RWPE1 (cell line): ENCODE measurements around the gene CNNM4.

Experiments used
- CTCF ChIA-PET: fragments of 350-600 bp; sonication (Branson Sonifier 250); formaldehyde crosslinking; extraction: SDS; loops from one replicate; lab custom pipeline; 2021; lab: Yijun Ruan, JAX
- POLR2A ChIA-PET: fragments of 400-600 bp; formaldehyde crosslinking; extraction: SDS; loops from one replicate; lab custom pipeline; 2020; ENCODE audit warnings: antibody characterized with exemption; ENCODE audit not compliant: low non-redundant PET; lab: Yijun Ruan, JAX
- DNase-seq: peaks from one replicate; pipeline ENCODE4 v3.0.0; 2012; ENCODE audit warnings: low spot score
- H3K27ac ChIP-seq: fragments of 450-650 bp; 2 replicates; pipeline ENCODE4 v1.5.1; 2017
- TF ChIP-seq, protein P1 (sequence below): fragments of 450-650 bp; conservative IDR thresholded peaks from 2 replicates; pipeline ENCODE4 v1.5.1; 2017; ENCODE audit warnings: low read depth, mild to moderate bottlenecking

Gene CNNM4

GRCh38 chr2:96775160-96775559 lies 14.5 kb downstream of the CNNM4 start:
- DNase-seq = no peak
- CTCF ChIA-PET = no interaction called here
- TF ChIP-seq, protein P1, sequence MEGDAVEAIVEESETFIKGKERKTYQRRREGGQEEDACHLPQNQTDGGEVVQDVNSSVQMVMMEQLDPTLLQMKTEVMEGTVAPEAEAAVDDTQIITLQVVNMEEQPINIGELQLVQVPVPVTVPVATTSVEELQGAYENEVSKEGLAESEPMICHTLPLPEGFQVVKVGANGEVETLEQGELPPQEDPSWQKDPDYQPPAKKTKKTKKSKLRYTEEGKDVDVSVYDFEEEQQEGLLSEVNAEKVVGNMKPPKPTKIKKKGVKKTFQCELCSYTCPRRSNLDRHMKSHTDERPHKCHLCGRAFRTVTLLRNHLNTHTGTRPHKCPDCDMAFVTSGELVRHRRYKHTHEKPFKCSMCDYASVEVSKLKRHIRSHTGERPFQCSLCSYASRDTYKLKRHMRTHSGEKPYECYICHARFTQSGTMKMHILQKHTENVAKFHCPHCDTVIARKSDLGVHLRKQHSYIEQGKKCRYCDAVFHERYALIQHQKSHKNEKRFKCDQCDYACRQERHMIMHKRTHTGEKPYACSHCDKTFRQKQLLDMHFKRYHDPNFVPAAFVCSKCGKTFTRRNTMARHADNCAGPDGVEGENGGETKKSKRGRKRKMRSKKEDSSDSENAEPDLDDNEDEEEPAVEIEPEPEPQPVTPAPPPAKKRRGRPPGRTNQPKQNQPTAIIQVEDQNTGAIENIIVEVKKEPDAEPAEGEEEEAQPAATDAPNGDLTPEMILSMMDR = no peak
- POLR2A ChIA-PET = no interaction called here
- H3K27ac ChIP-seq = no peak overlapping the region

DNA sequence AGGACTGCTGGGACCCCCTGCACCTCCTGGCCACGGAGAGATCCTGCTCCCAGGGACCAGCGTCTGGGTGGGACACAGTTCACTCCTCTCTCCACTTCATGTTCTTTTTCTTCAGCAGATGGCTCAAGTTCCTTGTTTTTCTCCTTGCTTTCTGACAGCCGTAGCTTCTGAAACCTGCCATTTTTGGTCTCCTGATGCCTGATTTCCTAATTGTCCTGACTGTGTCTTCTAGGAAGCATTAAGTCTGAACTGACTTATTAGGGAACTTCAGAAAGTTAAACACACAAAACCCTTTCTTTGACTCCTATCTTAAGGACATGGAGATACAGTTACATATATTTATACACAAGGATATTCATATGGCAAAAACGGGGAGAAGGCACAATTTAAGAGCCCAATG lies 22.7 kb downstream of the CNNM4 start:
- ChIA-PET POLR2A (no interaction called here), CTCF (no interaction called here)
- TF ChIP-seq, protein P1 = no peak
- no peak overlapping the region for H3K27ac ChIP-seq
- no peak for DNase-seq

DNA sequence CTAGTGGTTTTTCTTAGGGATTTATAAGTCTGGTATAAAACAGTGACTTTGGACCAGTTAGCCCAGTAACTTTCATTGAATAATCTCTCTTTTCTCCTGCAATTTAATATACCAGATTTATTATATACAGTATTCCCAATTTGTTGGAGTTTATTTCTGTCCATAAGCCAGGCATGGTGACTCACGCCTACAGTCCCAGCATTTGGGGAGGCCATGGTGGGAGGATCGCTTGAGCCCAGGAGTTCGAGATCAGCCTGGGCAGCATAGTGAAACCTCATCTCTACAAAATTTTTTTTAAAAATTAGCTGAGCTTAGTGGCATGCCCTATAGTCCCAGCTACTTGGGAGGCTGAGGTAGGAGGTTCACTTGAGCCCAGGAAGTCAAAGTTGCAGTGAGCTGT lies 26.7 kb downstream of the CNNM4 start:
- ChIA-PET POLR2A (no interaction called here), CTCF (no interaction called here)
- TF ChIP-seq, protein P1 = no peak
- no peak for DNase-seq
- H3K27ac ChIP-seq = peak overlapping the region; percentile 79

GRCh38 chr2:96788442-96789244 lies 27.9 kb downstream of the CNNM4 start:
- TF ChIP-seq, protein P1 = no peak
- ChIA-PET CTCF (interaction anchor here (0.6 to 1.2 kb wide), 4 partner anchors 12 to 440 kb away, joined by 3 to 4 read pairs (median 3); no protein-coding TSS in a partner anchor), POLR2A (interaction anchor here (0.5 kb wide), 1 partner anchor 454 kb away, joined by 5 read pairs; no protein-coding TSS in a partner anchor)
- H3K27ac ChIP-seq = peak overlapping the region; percentile 79
- peak; percentile 15 for DNase-seq

- H3K27ac ChIP-seq = peak overlapping the region; percentile 79
- TF ChIP-seq, protein P1 = no peak
- ChIA-PET POLR2A (no interaction called here), CTCF (interaction anchor here (1.2 kb wide), 1 partner anchor 12 kb away, joined by 4 read pairs; no protein-coding TSS in a partner anchor)
- no peak for DNase-seq
Measured at GRCh38 chr2:96789245-96789617, 28.5 kb downstream of the CNNM4 start.

GRCh38 chr2:96792772-96793749 lies 32.4 kb downstream of the CNNM4 start:
- TF ChIP-seq, protein P1 = no peak
- CTCF ChIA-PET = no interaction called here
- no peak for DNase-seq
- POLR2A ChIA-PET = no interaction called here
- H3K27ac ChIP-seq = no peak overlapping the region
